D721Med (cell line): Measurements from ENCODE around the gene ABCC11.

Source experiments
- DNase-seq: peaks from one replicate; pipeline ENCODE4 v3.0.0; 2011; ENCODE audit warnings: low spot score; ENCODE audit not compliant: insufficient read length
- FAIRE-seq: peaks from 2 replicates; lab custom pipeline; 2011; peaks lifted over from hg19 to GRCh38; lab: Jason Lieb, UNC
- TF ChIP-seq, protein P1 (sequence below): IDR thresholded peaks from 2 replicates; pipeline ENCODE4 v1.5.1; 2012; ENCODE audit warnings: mild to moderate bottlenecking, control low read depth; ENCODE audit not compliant: insufficient read depth; ENCODE audit errors: missing control alignments

ABCC11 gene

DNA sequence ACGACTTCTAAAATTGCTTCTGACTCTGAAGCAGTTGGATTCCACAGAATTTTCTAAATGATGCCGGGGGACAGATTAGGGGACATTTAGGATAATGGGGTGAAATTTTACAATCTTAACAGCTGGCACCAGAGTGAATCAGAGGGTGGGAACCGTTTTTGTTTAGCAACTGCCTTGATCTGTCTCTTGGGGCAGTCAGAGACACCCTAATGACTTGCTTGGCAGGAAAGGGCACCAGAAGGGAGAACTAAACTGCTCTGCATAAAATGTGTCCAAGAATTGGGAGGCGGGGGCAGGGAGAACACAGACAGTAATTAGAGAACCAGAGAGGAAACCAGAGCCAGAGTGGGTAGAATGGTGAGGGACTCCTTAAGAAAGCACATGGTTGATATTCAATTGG is 85.4 kb downstream of the ABCC11 start:
- TF ChIP-seq, protein P1, sequence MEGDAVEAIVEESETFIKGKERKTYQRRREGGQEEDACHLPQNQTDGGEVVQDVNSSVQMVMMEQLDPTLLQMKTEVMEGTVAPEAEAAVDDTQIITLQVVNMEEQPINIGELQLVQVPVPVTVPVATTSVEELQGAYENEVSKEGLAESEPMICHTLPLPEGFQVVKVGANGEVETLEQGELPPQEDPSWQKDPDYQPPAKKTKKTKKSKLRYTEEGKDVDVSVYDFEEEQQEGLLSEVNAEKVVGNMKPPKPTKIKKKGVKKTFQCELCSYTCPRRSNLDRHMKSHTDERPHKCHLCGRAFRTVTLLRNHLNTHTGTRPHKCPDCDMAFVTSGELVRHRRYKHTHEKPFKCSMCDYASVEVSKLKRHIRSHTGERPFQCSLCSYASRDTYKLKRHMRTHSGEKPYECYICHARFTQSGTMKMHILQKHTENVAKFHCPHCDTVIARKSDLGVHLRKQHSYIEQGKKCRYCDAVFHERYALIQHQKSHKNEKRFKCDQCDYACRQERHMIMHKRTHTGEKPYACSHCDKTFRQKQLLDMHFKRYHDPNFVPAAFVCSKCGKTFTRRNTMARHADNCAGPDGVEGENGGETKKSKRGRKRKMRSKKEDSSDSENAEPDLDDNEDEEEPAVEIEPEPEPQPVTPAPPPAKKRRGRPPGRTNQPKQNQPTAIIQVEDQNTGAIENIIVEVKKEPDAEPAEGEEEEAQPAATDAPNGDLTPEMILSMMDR = no peak
- FAIRE-seq (no peak), DNase-seq (no peak)

DNA sequence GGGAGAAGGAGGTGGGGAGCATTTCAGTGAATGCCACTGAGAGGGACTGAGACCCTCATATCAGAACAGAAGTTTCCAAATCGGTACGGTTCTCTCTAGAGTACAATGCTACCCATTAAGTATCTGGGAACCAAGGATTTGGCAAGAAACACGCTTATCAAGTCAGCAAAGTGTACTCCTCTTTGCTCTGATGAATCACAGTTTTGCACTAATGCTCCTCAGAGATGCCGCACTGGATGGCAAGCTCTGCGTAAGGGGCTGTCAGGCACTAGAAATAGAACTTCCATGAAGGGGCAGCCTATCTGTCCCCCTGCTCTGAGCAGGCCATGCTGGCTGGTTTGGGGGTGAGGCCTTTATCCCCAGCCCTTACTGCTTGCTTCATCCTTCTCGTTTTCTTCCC is 86.8 kb downstream of the ABCC11 start:
- DNase-seq (no peak), FAIRE-seq (no peak)
- TF ChIP-seq, protein P1 = no peak

DNA sequence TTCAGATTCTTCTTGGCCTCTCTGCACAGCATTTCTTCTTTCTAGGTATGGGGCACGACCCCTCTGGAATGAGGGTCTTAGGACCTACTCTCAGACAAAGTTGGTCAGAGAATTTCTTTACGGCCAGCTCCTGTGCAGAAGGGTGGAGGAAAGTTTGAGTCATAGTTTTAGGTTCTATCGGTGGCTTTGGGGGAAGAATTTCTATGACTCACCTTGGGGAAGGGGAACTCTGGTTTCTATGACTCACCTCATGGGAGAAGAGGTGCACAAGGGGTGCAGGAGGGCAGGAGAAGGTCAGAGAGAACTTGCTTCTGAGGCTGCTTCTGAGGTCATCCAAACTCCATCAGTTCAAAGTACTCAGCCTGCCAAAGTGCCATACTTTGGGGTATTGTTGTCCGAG is 89.0 kb downstream of the ABCC11 start:
- TF ChIP-seq, protein P1 = no peak
- no peak for DNase-seq
- FAIRE-seq = no peak

DNA sequence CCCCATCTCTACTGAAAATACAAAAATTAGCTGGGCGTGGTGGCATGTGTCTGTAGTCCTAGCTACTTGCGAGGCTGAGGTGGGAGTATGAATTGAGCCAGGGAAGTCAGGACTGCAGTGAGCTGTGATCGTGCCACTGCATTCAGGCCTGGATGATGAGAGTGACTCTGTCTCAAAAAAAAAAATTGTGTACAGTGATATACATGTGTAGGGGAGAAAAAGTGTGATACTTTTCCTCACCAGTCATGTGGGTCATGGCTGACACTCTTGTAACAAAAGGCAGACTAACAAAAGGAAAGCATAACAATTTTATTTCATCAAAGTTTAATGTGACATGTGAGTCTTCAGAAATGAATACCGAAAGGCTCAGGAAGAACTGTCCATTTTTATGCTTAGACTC is 89.5 kb downstream of the ABCC11 start:
- TF ChIP-seq, protein P1 = no peak
- DNase-seq = no peak
- no peak for FAIRE-seq

DNA sequence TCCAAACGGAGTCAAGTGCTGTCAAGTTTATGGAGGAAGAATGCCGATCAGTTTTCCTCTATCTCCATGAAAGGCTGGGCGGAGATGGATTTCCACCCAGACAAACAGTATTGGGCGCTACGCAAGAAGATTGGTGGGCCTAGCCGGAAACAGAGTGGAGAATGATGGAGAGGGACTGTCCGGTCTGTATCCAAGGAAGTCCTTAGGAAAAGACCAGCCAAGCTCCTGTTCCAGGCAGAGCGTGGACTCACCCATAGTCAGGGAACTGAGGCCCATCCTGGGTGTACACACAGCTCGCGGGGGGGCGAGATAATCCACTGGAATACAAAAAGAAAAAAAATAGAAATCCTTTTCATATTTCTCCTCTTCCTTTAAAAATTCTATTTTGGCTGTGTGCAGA is 90.0 kb downstream of the ABCC11 start:
- DNase-seq = no peak
- FAIRE-seq = no peak
- TF ChIP-seq, protein P1 = no peak

DNA sequence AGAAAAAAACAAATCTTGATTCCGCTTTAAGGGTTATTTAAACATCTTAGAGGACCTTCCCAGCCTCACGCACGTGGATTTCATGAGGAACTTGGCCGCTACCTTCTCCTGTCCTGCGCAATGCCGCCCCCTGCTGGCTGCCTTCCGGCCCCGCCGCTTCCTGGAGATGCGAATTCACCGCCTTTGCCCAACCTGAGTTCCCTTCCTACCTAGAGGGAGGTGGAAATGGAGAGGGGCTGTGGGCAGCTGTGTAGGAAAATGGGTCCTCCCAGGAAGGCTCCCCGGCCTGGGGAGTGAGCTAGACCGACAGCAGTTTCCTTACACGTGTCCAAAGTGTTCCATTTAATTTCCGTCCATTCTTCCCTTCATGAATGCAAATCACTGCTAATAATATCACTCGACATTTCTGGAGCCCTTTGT is 90.5 kb downstream of the ABCC11 start:
- TF ChIP-seq, protein P1 = peak; percentile 94
- DNase-seq (peak; percentile 41), FAIRE-seq (no peak)

- FAIRE-seq = no peak
- TF ChIP-seq, protein P1 = no peak
Observed at GRCh38 chr16:48155926-48156789, 91.2 kb downstream of the ABCC11 start, which contains the start of gene ABCC12. TSS of gene ABCC12 (minus strand) at chr16:48155993. CDS start at chr16:48146424, 9,569 bp downstream.

More at GRCh38 chr16:48155926-48156789, 91.2 kb downstream of the ABCC11 start, which contains the start of gene ABCC12:
- DNase-seq = no peak
